RWPE1 (cell line): ENCODE results near the gene LRRC36.
A peak's percentile ranks its signal among the peaks of the same experiment; 100 is the strongest.

Source experiments
- CTCF ChIA-PET: fragments of 350-600 bp; sonication (Branson Sonifier 250); formaldehyde crosslinking; extraction: SDS; loops from one replicate; lab custom pipeline; 2021; lab: Yijun Ruan, JAX
- POLR2A ChIA-PET: fragments of 400-600 bp; formaldehyde crosslinking; extraction: SDS; loops from one replicate; lab custom pipeline; 2020; ENCODE audit warnings: antibody characterized with exemption; ENCODE audit not compliant: low non-redundant PET; lab: Yijun Ruan, JAX
- DNase-seq: peaks from one replicate; pipeline ENCODE4 v3.0.0; 2012; ENCODE audit warnings: low spot score
- H3K27ac ChIP-seq: fragments of 450-650 bp; 2 replicates; pipeline ENCODE4 v1.5.1; 2017
- CTCF ChIP-seq: fragments of 450-650 bp; conservative IDR thresholded peaks from 2 replicates; pipeline ENCODE4 v1.5.1; 2017; ENCODE audit warnings: low read depth, mild to moderate bottlenecking

Gene LRRC36

GRCh38 chr16:67396159-67397035 is 69.8 kb downstream of the LRRC36 start:
- DNase-seq = peak; percentile 87
- H3K27ac ChIP-seq = peak overlapping the region; percentile 72
- no peak for TF ChIP-seq CTCF
- POLR2A ChIA-PET = no interaction called here
- CTCF ChIA-PET = interaction anchor here (0.6 kb wide), 1 partner anchor 23 kb away, joined by 3 read pairs; no protein-coding TSS in a partner anchor

GRCh38 chr16:67397036-67397801 is 70.6 kb downstream of the LRRC36 start:
- ChIA-PET CTCF (interaction anchor here (0.6 kb wide), 1 partner anchor 24 kb away, joined by 3 read pairs; no protein-coding TSS in a partner anchor), POLR2A (no interaction called here)
- peak overlapping the region; percentile 72 for H3K27ac ChIP-seq
- no peak for DNase-seq
- no peak for TF ChIP-seq CTCF

- peak overlapping the region; percentile 72; the same call in 1 of the 2 replicates for H3K27ac ChIP-seq
- ChIA-PET CTCF (interaction anchor here (0.5 to 1.5 kb wide), 2 partner anchors 25 to 30 kb away, joined by 3 to 4 read pairs; no protein-coding TSS in a partner anchor), POLR2A (no interaction called here)
- DNase-seq = no peak
- TF ChIP-seq CTCF = no peak; the same call in 1 of the 2 replicates
Measured at GRCh38 chr16:67397812-67398545, 71.4 kb downstream of the LRRC36 start.

- CTCF ChIA-PET = interaction anchor here (0.5 to 1.5 kb wide), 4 partner anchors 10 to 169 kb away, joined by 3 to 5 read pairs (median 4); no protein-coding TSS in a partner anchor
- H3K27ac ChIP-seq = no peak overlapping the region
- POLR2A ChIA-PET = no interaction called here
- TF ChIP-seq CTCF = no peak
- no peak for DNase-seq
Measured at GRCh38 chr16:67398546-67399217, 72.1 kb downstream of the LRRC36 start.

GRCh38 chr16:67399218-67399733 is 72.7 kb downstream of the LRRC36 start:
- CTCF ChIA-PET = interaction anchor here (0.6 to 1.5 kb wide), 6 partner anchors 9 to 187 kb away, joined by 3 to 5 read pairs (median 4); no protein-coding TSS in a partner anchor
- DNase-seq = no peak
- TF ChIP-seq CTCF = peak; percentile 81
- POLR2A ChIA-PET = interaction anchor here (0.5 kb wide), 1 partner anchor 371 kb away, joined by 10 read pairs; no protein-coding TSS in a partner anchor
- H3K27ac ChIP-seq = no peak overlapping the region
